GM19395 (cell line): Measurements from ENCODE around the gene AFMID.
"Not testable (repeated sequence)": the region's sequence is repeated elsewhere in the genome, so short reads cannot be mapped to it uniquely, and the experiment has no call there.

Experiments
- ATAC-seq: cut with Tn5 transposase; IDR thresholded peaks from one replicate; pipeline ENCODE4 v1.9.1; 2021; ENCODE audit warnings: mild to moderate bottlenecking, moderate library complexity; ENCODE audit not compliant: unreplicated experiment

AFMID gene

GRCh38 chr17:78154903-78155811 is 32.0 kb upstream of the AFMID start:
- ATAC-seq: peak; percentile 41

GRCh38 chr17:78159575-78160158 is 27.5 kb upstream of the AFMID start:
- no peak for ATAC-seq

GRCh38 chr17:78163881-78164747 is 23.0 kb upstream of the AFMID start:
- no peak for ATAC-seq

- ATAC-seq: no peak
Measured at GRCh38 chr17:78164748-78165607, 22.2 kb upstream of the AFMID start.

- no peak for ATAC-seq
Measured at GRCh38 chr17:78166416-78166815, 20.7 kb upstream of the AFMID start.

- ATAC-seq: no peak
Measured at GRCh38 chr17:78168242-78168902, 18.8 kb upstream of the AFMID start, which contains the start of gene SYNGR2. Gene SYNGR2 (plus strand): TSS chr17:78168581. CDS start chr17:78168617, 36 bp downstream.

- ATAC-seq: no peak
Measured at GRCh38 chr17:78168903-78169793, 18.0 kb upstream of the AFMID start.

GRCh38 chr17:78170692-78171590 is 16.2 kb upstream of the AFMID start:
- no peak for ATAC-seq

GRCh38 chr17:78171591-78172248 is 15.4 kb upstream of the AFMID start:
- not testable (repeated sequence) for ATAC-seq

GRCh38 chr17:78172249-78173051 is 14.7 kb upstream of the AFMID start:
- ATAC-seq: no peak

- ATAC-seq: peak; percentile 51
Measured at GRCh38 chr17:78173097-78173715, 14.0 kb upstream of the AFMID start.

- ATAC-seq: no peak
Measured at GRCh38 chr17:78174346-78174869, 12.8 kb upstream of the AFMID start.

- no peak for ATAC-seq
Measured at GRCh38 chr17:78174870-78175642, 12.1 kb upstream of the AFMID start.

GRCh38 chr17:78175643-78175981 is 11.6 kb upstream of the AFMID start:
- no peak for ATAC-seq

GRCh38 chr17:78176548-78177025 is 10.6 kb upstream of the AFMID start:
- no peak for ATAC-seq
